Superior temporal gyrus (tissue), 1 donor: ENCODE results near the gene TRAF3.
A peak's percentile ranks its signal among the peaks of the same experiment; 100 is the strongest.

Experiments used
- DNase-seq: peaks from one replicate; pipeline ENCODE4 v3.0.0-alpha.2; 2016; ENCODE audit errors: extremely low spot score

Gene TRAF3

GRCh38 chr14:102907980-102908730 lies 130.9 kb downstream of the TRAF3 start:
- DNase-seq: no peak

GRCh38 chr14:102908766-102909455 lies 131.7 kb downstream of the TRAF3 start:
- no peak for DNase-seq

GRCh38 chr14:102909462-102909861 lies 132.2 kb downstream of the TRAF3 start:
- no peak for DNase-seq

- no peak for DNase-seq
Measured at GRCh38 chr14:102909911-102910310, 132.7 kb downstream of the TRAF3 start.

- no peak for DNase-seq
Measured at GRCh38 chr14:102910442-102910841, 133.2 kb downstream of the TRAF3 start.

- DNase-seq: no peak
Measured at GRCh38 chr14:102911541-102911951, 134.3 kb downstream of the TRAF3 start.

- no peak for DNase-seq
Measured at GRCh38 chr14:102911991-102912761, 134.9 kb downstream of the TRAF3 start.

GRCh38 chr14:102913341-102914211 lies 136.3 kb downstream of the TRAF3 start:
- DNase-seq: no peak

GRCh38 chr14:102914474-102915291 lies 137.4 kb downstream of the TRAF3 start:
- DNase-seq: no peak

GRCh38 chr14:102915292-102916110 lies 138.3 kb downstream of the TRAF3 start:
- DNase-seq: no peak

GRCh38 chr14:102916347-102917055 lies 139.3 kb downstream of the TRAF3 start:
- no peak for DNase-seq

GRCh38 chr14:102917056-102917385 lies 139.8 kb downstream of the TRAF3 start:
- no peak for DNase-seq

- DNase-seq: peak; percentile 37
Measured at GRCh38 chr14:102917469-102918211, 140.4 kb downstream of the TRAF3 start.

- no peak for DNase-seq
Measured at GRCh38 chr14:102918438-102918837, 141.2 kb downstream of the TRAF3 start.

GRCh38 chr14:102920273-102920997 lies 143.2 kb downstream of the TRAF3 start:
- no peak for DNase-seq

- no peak for DNase-seq
Measured at GRCh38 chr14:102920998-102921304, 143.7 kb downstream of the TRAF3 start.

GRCh38 chr14:102922490-102923200 lies 145.4 kb downstream of the TRAF3 start, which contains the start of gene AMN:
Gene AMN, plus strand, starts transcription at chr14:102922663. Its CDS starts 26 bp downstream, at chr14:102922689.
- DNase-seq: no peak
